Fibroblast of lung (primary cell): ENCODE measurements around the gene COMT. TPM values are rescaled to one million over a fixed set of nuclear protein-coding genes. Genes with fewer than 3 reads are reported as not detected.
A peak's percentile ranks its signal among the peaks of the same experiment; 100 is the strongest.

Experiments
- DNase-seq, 2 donors: peaks; one replicate each; pipeline versions ENCODE4 v3.0.0 to v3.0.0-alpha.2; 2010; ENCODE audit warnings: low read depth in 2 of 2
- H2AFZ ChIP-seq: 2 replicates; pipeline ENCODE4 v1.5.1; 2012; ENCODE audit warnings: low read length, control low read depth, inconsistent platforms
- H3K27ac ChIP-seq: 2 replicates; pipeline ENCODE4 v1.5.1; 2011; ENCODE audit warnings: low read length, control low read depth; ENCODE audit not compliant: insufficient read depth
- H3K27me3 ChIP-seq: 2 replicates; pipeline ENCODE4 v1.5.1; 2011; ENCODE audit warnings: mild to moderate bottlenecking, low read length; ENCODE audit not compliant: control insufficient read depth, insufficient read depth
- H3K36me3 ChIP-seq: 2 replicates; pipeline ENCODE4 v1.5.1; 2011; ENCODE audit warnings: low read length; ENCODE audit not compliant: control insufficient read depth, insufficient read depth
- H3K4me1 ChIP-seq: 2 replicates; pipeline ENCODE4 v1.5.1; 2011; ENCODE audit warnings: low read length; ENCODE audit not compliant: control insufficient read depth, insufficient read depth; ENCODE audit errors: extremely low read depth
- H3K4me2 ChIP-seq: 2 replicates; pipeline ENCODE4 v1.5.1; 2011; ENCODE audit warnings: low read length, control low read depth; ENCODE audit not compliant: insufficient read depth; ENCODE audit errors: extremely low read depth
- H3K4me3 ChIP-seq, 4 experiments: fragments of 200-600 bp in 1 of 4; sonication (generic) in 1 of 4; replicated peaks in 1 of 4; 2 replicates each; pipeline ENCODE4 v1.5.1; 2011 to 2016; ENCODE audit warnings: low read length in 4 of 4, low read depth in 3 of 4, mild to moderate bottlenecking in 3 of 4, control low read depth in 2 of 4, inconsistent platforms in 1 of 4, mixed read lengths in 1 of 4; ENCODE audit not compliant: insufficient read depth in 1 of 4; ENCODE audit errors: control extremely low read depth in 1 of 4
- H3K79me2 ChIP-seq: 2 replicates; pipeline ENCODE4 v1.5.1; 2012; ENCODE audit warnings: mild to moderate bottlenecking, low read length, inconsistent platforms; ENCODE audit not compliant: control insufficient read depth, insufficient read depth
- H3K9ac ChIP-seq: 2 replicates; pipeline ENCODE4 v1.5.1; 2011; ENCODE audit warnings: mild to moderate bottlenecking, low read length, control low read depth; ENCODE audit not compliant: insufficient read depth
- H3K9me3 ChIP-seq: 2 replicates; pipeline ENCODE4 v1.5.1; 2012; ENCODE audit warnings: low read depth, low read length; ENCODE audit not compliant: control insufficient read depth, insufficient read depth
- H4K20me1 ChIP-seq: 2 replicates; pipeline ENCODE4 v1.5.1; 2011; ENCODE audit warnings: low read length; ENCODE audit not compliant: control insufficient read depth, insufficient read depth; ENCODE audit errors: extremely low read depth
- CTCF ChIP-seq, 2 donors: IDR thresholded peaks in 1 of 2; conservative IDR thresholded peaks in 1 of 2; 1 replicate in 1 of 2; 2 replicates in 1 of 2; pipeline ENCODE4 v1.5.1; 2011 to 2012; ENCODE audit warnings: low read length in 2 of 2, control low read depth in 1 of 2, inconsistent platforms in 1 of 2, low read depth in 1 of 2, mild to moderate bottlenecking in 1 of 2
- EZH2 ChIP-seq: IDR thresholded peaks from 2 replicates; pipeline ENCODE4 v1.5.1; 2012; ENCODE audit warnings: low read length, control low read depth, mild to moderate bottlenecking; ENCODE audit errors: missing control alignments
- polyA minus RNA-seq: library from RNA; depleted of rRNA, polyadenylated mRNA; stranded (reverse); fragments of >200 nt; gene quantifications from 2 replicates; pipeline ENCODE4 v1.2.3, GENCODE V29; 2011; ENCODE audit warnings: low replicate concordance
- polyA plus RNA-seq, 2 donors: library from polyadenylated mRNA; depleted of rRNA in 1 of 2; stranded (reverse) in 1 of 2; unstranded in 1 of 2; fragments of >200 nt; gene quantifications; 2 replicates each; pipeline ENCODE4 v1.2.1, GENCODE V29; 2011 to 2012; ENCODE audit warnings: missing spikeins in 1 of 2
- total RNA-seq: library from RNA; depleted of rRNA; stranded (reverse); fragments of >200 nt; gene quantifications from 2 replicates; pipeline ENCODE4 v1.2.1, GENCODE V29; 2014

Gene COMT
- total RNA-seq (192 and 305 TPM in 2 replicates), polyA plus RNA-seq (150 and 208 TPM in 2 replicates), polyA minus RNA-seq (94.0 and 188 TPM in 2 replicates)
- 201 and 240 TPM in 2 replicates for polyA plus RNA-seq (2012)

GRCh38 chr22:19941365-19942082 lies at the start of gene COMT, which contains the start of gene TXNRD2:
COMT (plus strand) TSS chr22:19941772; CDS start chr22:19962527, 20,755 bp downstream.
TXNRD2 (minus strand) TSS chr22:19941818; CDS start chr22:19941803, 15 bp downstream.
- peak within 1 kb of the TSS; percentile 74 for H2AFZ ChIP-seq
- H3K9ac ChIP-seq: peak within 1 kb of the TSS; percentile 89
- no peaks in the 10 kb centered on the region for H3K27me3 ChIP-seq
- no peaks in the 10 kb centered on the region for H4K20me1 ChIP-seq
- peak within 1 kb of the TSS; percentile 99 for H3K4me2 ChIP-seq
- TF ChIP-seq EZH2: no peak
- no peak for TF ChIP-seq CTCF (conservative IDR thresholded peaks at IDR 0.05 in 1 of 2, IDR thresholded peaks at IDR 0.05 in 1 of 2; ENCODE audit: low read depth in 1 of 2, low read length in 2 of 2)
- no peaks in the 10 kb centered on the region for H3K9me3 ChIP-seq
- peak within 1 kb of the TSS; percentile 81 to 95 (median 87) for H3K4me3 ChIP-seq
- H3K79me2 ChIP-seq: peaks cover 41% of the 10 kb centered on the region
- H3K27ac ChIP-seq: peak within 1 kb of the TSS; percentile 99
- H3K36me3 ChIP-seq: no peaks in the 10 kb centered on the region
- H3K4me1 ChIP-seq: peaks cover 15% of the 10 kb centered on the region
- DNase-seq: peak; percentile 59 to 62

- H3K27ac ChIP-seq: no peak overlapping the region
- peak; percentile 29 to 50 for DNase-seq
- H4K20me1 ChIP-seq: no peaks in the 10 kb centered on the region
- H2AFZ ChIP-seq: no peak overlapping the region
- H3K9me3 ChIP-seq: no peaks in the 10 kb centered on the region
- peaks cover 1% of the 10 kb centered on the region for H3K36me3 ChIP-seq
- no peak overlapping the region for H3K4me3 ChIP-seq
- no peak overlapping the region for H3K9ac ChIP-seq
- peaks cover 8% of the 10 kb centered on the region for H3K4me1 ChIP-seq
- H3K4me2 ChIP-seq: no peak overlapping the region
- no peak for TF ChIP-seq CTCF (conservative IDR thresholded peaks at IDR 0.05 in 1 of 2, IDR thresholded peaks at IDR 0.05 in 1 of 2; ENCODE audit: low read depth in 1 of 2, low read length in 2 of 2)
- no peak for TF ChIP-seq EZH2
- H3K27me3 ChIP-seq: no peaks in the 10 kb centered on the region
- H3K79me2 ChIP-seq: no peaks in the 10 kb centered on the region
These were observed 49.2 kb upstream of the COMT start for GRCh38 chr22:19892257-19892879.

- Histone ChIP-seq H2AFZ (no peak overlapping the region), H3K4me1 (peaks cover 6% of the 10 kb centered on the region), H3K79me2 (no peaks in the 10 kb centered on the region), H4K20me1 (no peaks in the 10 kb centered on the region), H3K4me3 (no peak overlapping the region), H3K27ac (no peak overlapping the region), H3K4me2 (no peak overlapping the region), H3K9ac (no peak overlapping the region), H3K9me3 (no peaks in the 10 kb centered on the region), H3K27me3 (no peaks in the 10 kb centered on the region), H3K36me3 (peaks cover 1% of the 10 kb centered on the region)
- peak in 1 of 2 donors; percentile 23 for DNase-seq
- TF ChIP-seq CTCF (conservative IDR thresholded peaks at IDR 0.05 in 1 of 2, IDR thresholded peaks at IDR 0.05 in 1 of 2; ENCODE audit: low read depth in 1 of 2, low read length in 2 of 2): no peak
- TF ChIP-seq EZH2: no peak
These were observed 48.6 kb upstream of the COMT start for GRCh38 chr22:19892925-19893324.
